Uterus (tissue), 4 donors: Measurements from ENCODE around the gene PTPRN2. TPM values are rescaled to one million over a fixed set of nuclear protein-coding genes. Genes with fewer than 3 reads are reported as not detected.
"Not testable (repeated sequence)": the region's sequence is repeated elsewhere in the genome, so short reads cannot be mapped to it uniquely, and the experiment has no call there.

Source experiments
- DNase-seq, 2 donors: peaks; one replicate each; pipeline ENCODE4 v3.0.0-alpha.2; 2019 to 2020
- H3K27ac ChIP-seq, 2 donors: fragments of 200-600 bp; sonication (generic); 1 replicate in 1 of 2; 2 replicates in 1 of 2; pipeline ENCODE4 v1.5.1; 2016 to 2018
- H3K27me3 ChIP-seq, 2 donors: fragments of 200-600 bp; sonication (generic); one replicate each; pipeline ENCODE4 v1.5.1; 2018 to 2019; ENCODE audit warnings: control low read depth in 1 of 2
- H3K36me3 ChIP-seq, 2 donors: fragments of 200-600 bp; sonication (generic); one replicate each; pipeline ENCODE4 v1.5.1; 2019; ENCODE audit warnings: control low read depth in 1 of 2
- H3K4me1 ChIP-seq, 2 donors: fragments of 200-600 bp; sonication (generic); one replicate each; pipeline ENCODE4 v1.5.1; 2018 to 2019; ENCODE audit warnings: control low read depth in 1 of 2
- H3K4me3 ChIP-seq, 2 donors: fragments of 200-600 bp; sonication (generic); 1 replicate in 1 of 2; 2 replicates in 1 of 2; pipeline ENCODE4 v1.5.1; 2018 to 2019; ENCODE audit warnings: mild to moderate bottlenecking in 1 of 2
- H3K9me3 ChIP-seq, 2 donors: fragments of 200-600 bp; sonication (generic); one replicate each; pipeline ENCODE4 v1.5.1; 2019; ENCODE audit warnings: control low read depth in 1 of 2
- POLR2A ChIP-seq, 2 donors: fragments of 450-650 bp; IDR thresholded peaks; one replicate each; pipeline ENCODE4 v1.6.1; 2016; ENCODE audit warnings: antibody characterized with exemption in 2 of 2, mild to moderate bottlenecking in 1 of 2, moderate library complexity in 1 of 2
- intact Hi-C: fragments of 100-400 bp; cut with DNase I; formaldehyde crosslinking; loops from one replicate; pipeline ENCODE4 v1.15.1; 2023; ENCODE audit warnings: low total_unique reads
- total RNA-seq, 4 donors: library from RNA; depleted of rRNA in 3 of 4; stranded (reverse); fragments of >200 nt in 3 of 4; gene quantifications; one replicate each; pipeline versions ENCODE4 v1.1.0 to v1.2.4, GENCODE V29; 2014 to 2023
- TF ChIP-seq, protein P1 (sequence below), 4 experiments: fragments of 200-600 bp in 2 of 4; fragments of 450-650 bp in 2 of 4; sonication (generic) in 2 of 4; IDR thresholded peaks; one replicate each; pipeline ENCODE4 v1.5.1; 2016 to 2019; ENCODE audit warnings: antibody characterized with exemption in 4 of 4, mild to moderate bottlenecking in 2 of 4, moderate library complexity in 1 of 4
- donor health status: DM: yes; HTN: yes; CAD: no.

The PTPRN2 gene
- total RNA-seq, 4 donors from 2014 or later = 1.2 to 5.2 (median 2.3) TPM

- no peaks in the 10 kb centered on the region for H3K4me1 ChIP-seq
- no peak for DNase-seq
- H3K9me3 ChIP-seq = no peaks in the 10 kb centered on the region
- intact Hi-C loops = no loop called here
- H3K4me3 ChIP-seq = no peak overlapping the region
- no peaks in the 10 kb centered on the region for H3K36me3 ChIP-seq
- no peak overlapping the region for H3K27ac ChIP-seq
- TF ChIP-seq POLR2A (IDR thresholded peaks at IDR 0.05) = no peak
- TF ChIP-seq, protein P1, sequence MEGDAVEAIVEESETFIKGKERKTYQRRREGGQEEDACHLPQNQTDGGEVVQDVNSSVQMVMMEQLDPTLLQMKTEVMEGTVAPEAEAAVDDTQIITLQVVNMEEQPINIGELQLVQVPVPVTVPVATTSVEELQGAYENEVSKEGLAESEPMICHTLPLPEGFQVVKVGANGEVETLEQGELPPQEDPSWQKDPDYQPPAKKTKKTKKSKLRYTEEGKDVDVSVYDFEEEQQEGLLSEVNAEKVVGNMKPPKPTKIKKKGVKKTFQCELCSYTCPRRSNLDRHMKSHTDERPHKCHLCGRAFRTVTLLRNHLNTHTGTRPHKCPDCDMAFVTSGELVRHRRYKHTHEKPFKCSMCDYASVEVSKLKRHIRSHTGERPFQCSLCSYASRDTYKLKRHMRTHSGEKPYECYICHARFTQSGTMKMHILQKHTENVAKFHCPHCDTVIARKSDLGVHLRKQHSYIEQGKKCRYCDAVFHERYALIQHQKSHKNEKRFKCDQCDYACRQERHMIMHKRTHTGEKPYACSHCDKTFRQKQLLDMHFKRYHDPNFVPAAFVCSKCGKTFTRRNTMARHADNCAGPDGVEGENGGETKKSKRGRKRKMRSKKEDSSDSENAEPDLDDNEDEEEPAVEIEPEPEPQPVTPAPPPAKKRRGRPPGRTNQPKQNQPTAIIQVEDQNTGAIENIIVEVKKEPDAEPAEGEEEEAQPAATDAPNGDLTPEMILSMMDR (IDR thresholded peaks at IDR 0.05) = no peak
- no peaks in the 10 kb centered on the region for H3K27me3 ChIP-seq
These were observed 665.0 kb downstream of the PTPRN2 start for GRCh38 chr7:157922576-157922975.

- no peak for TF ChIP-seq POLR2A (IDR thresholded peaks at IDR 0.05)
- TF ChIP-seq, protein P1 (IDR thresholded peaks at IDR 0.05) = no peak
- intact Hi-C loops = no loop called here
These were observed 669.1 kb downstream of the PTPRN2 start for GRCh38 chr7:157918326-157919080.

DNA sequence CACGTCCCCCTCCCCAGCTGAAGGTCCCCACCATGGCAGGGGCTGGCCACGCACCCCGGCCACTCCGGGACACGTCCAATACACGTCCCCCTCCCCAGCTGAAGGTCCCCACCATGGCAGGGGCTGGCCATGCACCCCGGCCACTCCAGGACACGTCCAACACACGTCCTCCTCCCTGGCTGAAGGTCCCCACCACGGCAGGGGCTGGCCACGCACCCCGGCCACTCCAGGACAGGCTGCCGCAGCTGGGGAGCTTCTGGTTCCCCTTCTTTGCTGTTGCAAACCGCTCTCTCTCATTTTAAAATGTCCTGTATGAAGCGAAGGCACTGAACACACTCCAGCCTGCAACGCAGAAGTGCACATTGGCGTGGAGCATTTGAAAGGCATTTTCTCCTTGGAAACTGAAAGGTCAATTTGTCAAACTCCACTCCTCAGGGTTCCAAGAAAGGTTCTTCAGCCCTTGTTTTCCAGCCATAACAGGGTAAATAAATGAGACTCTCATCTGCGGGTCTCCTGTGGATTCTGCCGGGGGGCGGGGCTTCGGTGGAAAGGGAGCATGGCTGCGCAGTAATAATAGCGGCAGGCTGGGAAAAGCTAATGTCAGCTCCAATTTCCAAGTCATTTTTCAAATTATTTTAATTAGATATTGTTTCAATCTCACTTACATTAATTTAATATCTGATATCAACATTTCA is 670.5 kb downstream of the PTPRN2 start:
- no peak for TF ChIP-seq POLR2A (IDR thresholded peaks at IDR 0.05)
- TF ChIP-seq, protein P1 (IDR thresholded peaks at IDR 0.05) = no peak
- H3K9me3 ChIP-seq = peaks cover 0 to 6% of the 10 kb centered on the region in 2 donors
- no peak overlapping the region for H3K27ac ChIP-seq
- H3K4me1 ChIP-seq = no peaks in the 10 kb centered on the region
- intact Hi-C loops = no loop called here
- no peaks in the 10 kb centered on the region for H3K27me3 ChIP-seq
- no peak for DNase-seq
- H3K36me3 ChIP-seq = no peaks in the 10 kb centered on the region
- no peak overlapping the region for H3K4me3 ChIP-seq

More at GRCh38 chr7:157918326-157919080, 669.1 kb downstream of the PTPRN2 start:
- no peak for DNase-seq
- H3K27ac ChIP-seq = no peak overlapping the region
- H3K4me1 ChIP-seq = no peaks in the 10 kb centered on the region
- no peaks in the 10 kb centered on the region for H3K27me3 ChIP-seq
- peaks cover 0 to 6% of the 10 kb centered on the region in 2 donors for H3K9me3 ChIP-seq
- H3K36me3 ChIP-seq = no peaks in the 10 kb centered on the region
- H3K4me3 ChIP-seq = no peak overlapping the region

GRCh38 chr7:157910446-157910845 is 677.2 kb downstream of the PTPRN2 start:
- no peaks in the 10 kb centered on the region for H3K36me3 ChIP-seq
- DNase-seq = no peak
- no peak overlapping the region for H3K27ac ChIP-seq
- TF ChIP-seq POLR2A (IDR thresholded peaks at IDR 0.05) = no peak
- TF ChIP-seq, protein P1 (IDR thresholded peaks at IDR 0.05) = no peak
- intact Hi-C loops = no loop called here
- no peak overlapping the region for H3K4me3 ChIP-seq
- peaks cover 0 to 3% of the 10 kb centered on the region in 2 donors for H3K9me3 ChIP-seq
- H3K27me3 ChIP-seq = no peaks in the 10 kb centered on the region
- no peaks in the 10 kb centered on the region for H3K4me1 ChIP-seq

DNA sequence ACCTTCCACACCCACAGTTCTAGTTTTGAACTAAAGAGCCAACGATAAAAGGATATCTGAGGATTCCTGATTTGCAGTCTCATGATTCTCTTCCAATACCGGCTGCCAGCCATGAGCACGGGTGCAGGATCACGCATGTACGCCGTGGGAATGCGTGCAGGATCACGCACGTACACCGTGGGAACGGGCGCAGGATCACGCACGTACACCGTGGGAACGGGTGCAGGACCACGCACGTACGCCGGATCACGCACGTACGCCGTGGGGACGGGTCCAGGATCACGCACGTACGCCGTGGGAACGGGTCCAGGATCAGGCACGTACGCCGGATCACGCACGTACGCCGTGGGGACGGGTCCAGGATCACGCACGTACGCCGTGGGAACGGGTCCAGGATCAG is 677.6 kb downstream of the PTPRN2 start:
- H3K27me3 ChIP-seq, H3K9me3 ChIP-seq, H3K36me3 ChIP-seq, H3K27ac ChIP-seq, H3K4me3 ChIP-seq, intact Hi-C loops, H3K4me1 ChIP-seq, DNase-seq: not testable (repeated sequence)
